WTC11 (cell line): ENCODE data around the gene ALK. TPM values are rescaled to one million over a fixed set of nuclear protein-coding genes. Genes with fewer than 3 reads are reported as not detected.

Experiments used
- ATAC-seq: fragments of 200-7000 bp; cut with Tn5 transposase; 2 replicates; pipeline ENCODE4 v1.10.0; 2021; ENCODE audit warnings: mild to moderate bottlenecking, moderate library complexity
- CTCF ChIA-PET: fragments of 300-600 bp; sonication (Branson Sonifier 250); formaldehyde crosslinking; loops from one replicate; lab custom pipeline; 2021; ENCODE audit warnings: antibody characterized with exemption; lab: Charles Lee
- POLR2A ChIA-PET: fragments of 350-600 bp; sonication (Branson Sonifier 250); formaldehyde crosslinking; loops from one replicate; lab custom pipeline; 2021; ENCODE audit warnings: antibody characterized with exemption; lab: Charles Lee
- DNase-seq: peaks from one replicate; pipeline ENCODE4 v3.0.0; 2021; ENCODE audit warnings: low spot score
- H3K27ac Mint-ChIP-seq: 2 replicates; pipeline ENCODE4 v1.8.0; 2021; ENCODE audit warnings: mixed read lengths
- H3K27me3 Mint-ChIP-seq: 2 replicates; pipeline ENCODE4 v1.8.0; 2021; ENCODE audit warnings: low read depth, mild to moderate bottlenecking, moderate library complexity, mixed read lengths
- H3K36me3 Mint-ChIP-seq: 2 replicates; pipeline ENCODE4 v1.8.0; 2021; ENCODE audit warnings: mixed read lengths
- H3K4me1 Mint-ChIP-seq: 2 replicates; pipeline ENCODE4 v1.8.0; 2022; ENCODE audit warnings: mixed read lengths
- H3K4me3 Mint-ChIP-seq: 2 replicates; pipeline ENCODE4 v1.8.0; 2021; ENCODE audit warnings: mild to moderate bottlenecking, moderate library complexity, mixed read lengths
- H3K9me3 Mint-ChIP-seq: 2 replicates; pipeline ENCODE4 v1.8.0; 2021; ENCODE audit warnings: mixed read lengths
- CDX4 ChIP-seq: fragments of 250-450 bp; sonication (Bioruptor Pico); IDR thresholded peaks from 2 replicates; pipeline ENCODE4 v1.9.0; 2021; ENCODE audit warnings: moderate library complexity, mild to moderate bottlenecking, inconsistent platforms, borderline replicate concordance
- ELF4 ChIP-seq: sonication (generic); formaldehyde crosslinking; IDR thresholded peaks from 2 replicates; pipeline ENCODE4 v1.8.1; 2022; ENCODE audit warnings: low read depth, mild to moderate bottlenecking, moderate library complexity, missing genetic modification reagents
- PRDM15 ChIP-seq: sonication (generic); formaldehyde crosslinking; IDR thresholded peaks from 2 replicates; pipeline ENCODE4 v1.8.0; 2022; ENCODE audit warnings: missing genetic modification reagents
- ZNF281 ChIP-seq: sonication (generic); formaldehyde crosslinking; IDR thresholded peaks from 2 replicates; pipeline ENCODE4 v1.8.0; 2023; ENCODE audit warnings: mild to moderate bottlenecking, missing genetic modification reagents
- ZNF317 ChIP-seq: sonication (generic); formaldehyde crosslinking; IDR thresholded peaks from 2 replicates; pipeline ENCODE4 v1.8.1; 2023; ENCODE audit warnings: low read depth, mild to moderate bottlenecking, moderate library complexity, missing genetic modification reagents, borderline replicate concordance
- ZNF532 ChIP-seq: fragments of 250-450 bp; sonication (Bioruptor Pico); IDR thresholded peaks from 2 replicates; pipeline ENCODE4 v1.9.0; 2021; ENCODE audit warnings: mild to moderate bottlenecking, borderline replicate concordance
- total RNA-seq: library from RNA; stranded (reverse); gene quantifications from 3 replicates; pipeline ENCODE4 v1.2.3, GENCODE V29; 2021

Gene ALK
- total RNA-seq, 1 experiment from 2014 or later = not detected

GRCh38 chr2:29322011-29322410 lies 599.4 kb downstream of the ALK start:
- Mint-ChIP-seq H3K27me3 (no peaks in the 10 kb centered on the region; the same call in 1 of the 2 replicates), H3K27ac (no peak overlapping the region), H3K4me1 (no peaks in the 10 kb centered on the region), H3K36me3 (no peaks in the 10 kb centered on the region), H3K4me3 (no peak overlapping the region), H3K9me3 (peaks cover 8% of the 10 kb centered on the region)
- POLR2A ChIA-PET = no interaction called here
- CTCF ChIA-PET = no interaction called here
- ATAC-seq = no peak
- DNase-seq = no peak
- TF ChIP-seq ELF4 (CRISPR knock-in tag) (no peak), ZNF532 (CRISPR knock-in tag) (no peak), ZNF317 (CRISPR knock-in tag) (no peak)
- TF ChIP-seq, all 79 proteins: peak for 0

- TF ChIP-seq CDX4 (CRISPR knock-in tag) = no peak
- Mint-ChIP-seq H3K36me3 (no peaks in the 10 kb centered on the region), H3K4me1 (peaks cover 10% of the 10 kb centered on the region), H3K4me3 (no peak overlapping the region), H3K27ac (no peak overlapping the region), H3K27me3 (no peaks in the 10 kb centered on the region; the same call in 1 of the 2 replicates), H3K9me3 (peaks cover 8% of the 10 kb centered on the region)
- ChIA-PET POLR2A (no interaction called here), CTCF (interaction anchor here (0.7 to 3.8 kb wide), 2 partner anchors 9 to 359 kb away, joined by 3 to 14 read pairs; no protein-coding TSS in a partner anchor)
- no peak for DNase-seq
- no peak for ATAC-seq
These were observed 603.4 kb downstream of the ALK start for GRCh38 chr2:29317801-29318485.

GRCh38 chr2:29317077-29317517 lies 604.3 kb downstream of the ALK start:
- no peak for TF ChIP-seq PRDM15 (CRISPR knock-in tag)
- TF ChIP-seq ZNF281 (CRISPR knock-in tag) = no peak
- TF ChIP-seq, all 79 proteins: peak for 0
- H3K9me3 Mint-ChIP-seq = peaks cover 8% of the 10 kb centered on the region
- no peaks in the 10 kb centered on the region; the same call in 1 of the 2 replicates for H3K27me3 Mint-ChIP-seq
- H3K27ac Mint-ChIP-seq = no peak overlapping the region
- no peaks in the 10 kb centered on the region for H3K36me3 Mint-ChIP-seq
- DNase-seq = no peak
- H3K4me3 Mint-ChIP-seq = no peak overlapping the region
- ChIA-PET POLR2A (interaction anchor here (0.6 kb wide), 1 partner anchor 122 kb away, joined by 3 read pairs; no protein-coding TSS in a partner anchor), CTCF (interaction anchor here (3.8 kb wide), 1 partner anchor 8 kb away, joined by 14 read pairs; no protein-coding TSS in a partner anchor)
- H3K4me1 Mint-ChIP-seq = peaks cover 10% of the 10 kb centered on the region
- ATAC-seq = no peak
